IMR-90 (cell line): ENCODE data around the gene MARF1. TPM values are rescaled to one million over a fixed set of nuclear protein-coding genes. Genes with fewer than 3 reads are reported as not detected.

ENCODE experiments used
- ATAC-seq: fragments of 200-7000 bp; cut with Tn5 transposase; 2 replicates; pipeline ENCODE4 v1.9.1; 2020; ENCODE audit warnings: low read depth, mild to moderate bottlenecking, moderate library complexity
- BruUV-seq: library from RNA; stranded (reverse); fragments of 400-500 nt; replicated peaks from 2 replicates; lab custom pipeline; 2021; lab: Mats Ljungman, UMichigan
- CTCF ChIA-PET: fragments of 300-600 bp; formaldehyde crosslinking; extraction: SDS; loops from one replicate; lab custom pipeline; 2021; ENCODE audit warnings: antibody characterized with exemption; lab: Yijun Ruan, JAX
- POLR2A ChIA-PET: fragments of 300-600 bp; sonication (Branson Sonifier 250); formaldehyde crosslinking; loops from one replicate; lab custom pipeline; 2022; ENCODE audit warnings: antibody characterized with exemption; ENCODE audit not compliant: unreplicated experiment; lab: Charles Lee
- DNase-seq: peaks from one replicate; pipeline ENCODE4 v3.0.0; 2013
- H2AFZ ChIP-seq: replicated peaks from 2 replicates; pipeline ENCODE3; 2013; ENCODE audit warnings: low read length, mild to moderate bottlenecking; ENCODE audit not compliant: poor library complexity
- H2AK5ac ChIP-seq: 2 replicates; pipeline ENCODE4 v1.6.1; 2013; ENCODE audit warnings: low read depth, low read length, inconsistent platforms
- H2AK9ac ChIP-seq: replicated peaks from 2 replicates; pipeline ENCODE3; 2013; ENCODE audit warnings: mild to moderate bottlenecking, low read depth, low read length, moderate library complexity; ENCODE audit not compliant: poor library complexity
- H2BK120ac ChIP-seq: 2 replicates; pipeline ENCODE4 v1.6.1; 2013; ENCODE audit warnings: low read depth, low read length, inconsistent platforms
- H2BK15ac ChIP-seq: 3 replicates; pipeline ENCODE4 v1.6.1; 2013; ENCODE audit warnings: low read depth, low read length, inconsistent platforms
- H2BK20ac ChIP-seq: 2 replicates; pipeline ENCODE4 v1.6.1; 2013; ENCODE audit warnings: low read depth, mild to moderate bottlenecking, inconsistent platforms, low read length, moderate library complexity
- H2BK5ac ChIP-seq: 2 replicates; pipeline ENCODE4 v1.6.1; 2013; ENCODE audit warnings: mild to moderate bottlenecking, low read depth, low read length, inconsistent platforms; ENCODE audit not compliant: poor library complexity, severe bottlenecking
- H3K14ac ChIP-seq: replicated peaks from 2 replicates; pipeline ENCODE4 v1.6.1; 2013; ENCODE audit warnings: low read depth, low read length, inconsistent platforms
- H3K18ac ChIP-seq: 2 replicates; pipeline ENCODE4 v1.6.1; 2013; ENCODE audit warnings: low read depth, low read length, control low read depth
- H3K23ac ChIP-seq: 2 replicates; pipeline ENCODE4 v1.6.1; 2013; ENCODE audit warnings: low read depth, low read length, inconsistent platforms
- H3K27ac ChIP-seq: 2 replicates; pipeline ENCODE4 v1.5.1; 2013; ENCODE audit warnings: mild to moderate bottlenecking, control low read depth, low read length; ENCODE audit not compliant: insufficient read depth
- H3K27me3 ChIP-seq: 2 replicates; pipeline ENCODE4 v1.6.1; 2013; ENCODE audit warnings: low read length; ENCODE audit not compliant: control insufficient read depth, insufficient read depth
- H3K36me3 ChIP-seq: 2 replicates; pipeline ENCODE4 v1.6.1; 2013; ENCODE audit warnings: low read length, mixed read lengths; ENCODE audit not compliant: control insufficient read depth, insufficient read depth
- H3K4ac ChIP-seq: 2 replicates; pipeline ENCODE4 v1.6.1; 2013; ENCODE audit warnings: low read depth, low read length, inconsistent platforms
- H3K4me1 ChIP-seq: 2 replicates; pipeline ENCODE4 v1.6.1; 2013; ENCODE audit warnings: low read length, mixed read lengths; ENCODE audit not compliant: control insufficient read depth, insufficient read depth
- H3K4me2 ChIP-seq: 2 replicates; pipeline ENCODE4 v1.6.1; 2013; ENCODE audit warnings: low read depth, mild to moderate bottlenecking, control low read depth, low read length, moderate library complexity
- H3K4me3 ChIP-seq: 2 replicates; pipeline ENCODE4 v1.5.1; 2013; ENCODE audit warnings: low read depth, mild to moderate bottlenecking, control low read depth, low read length, moderate library complexity; ENCODE audit not compliant: insufficient read depth
- H3K56ac ChIP-seq: 2 replicates; pipeline ENCODE4 v1.6.1; 2013; ENCODE audit warnings: low read length, inconsistent platforms; ENCODE audit not compliant: insufficient read depth; ENCODE audit errors: extremely low read depth
- H3K79me1 ChIP-seq, 2 experiments: 2 replicates each; pipeline ENCODE4 v1.6.1; 2013; ENCODE audit warnings: low read length in 2 of 2, inconsistent platforms in 1 of 2, low read depth in 1 of 2
- H3K9ac ChIP-seq: 2 replicates; pipeline ENCODE4 v1.6.1; 2013; ENCODE audit warnings: low read depth, low read length, control low read depth
- H3K9me1 ChIP-seq: 2 replicates; pipeline ENCODE4 v1.6.1; 2013; ENCODE audit warnings: low read length, inconsistent platforms; ENCODE audit not compliant: insufficient read depth
- H3K9me3 ChIP-seq: 2 replicates; pipeline ENCODE4 v1.6.1; 2013; ENCODE audit warnings: low read length; ENCODE audit not compliant: control insufficient read depth, insufficient read depth
- H4K20me1 ChIP-seq: 2 replicates; pipeline ENCODE4 v1.6.1; 2013; ENCODE audit warnings: low read length, inconsistent platforms; ENCODE audit not compliant: insufficient read depth
- H4K5ac ChIP-seq: 2 replicates; pipeline ENCODE4 v1.6.1; 2013; ENCODE audit warnings: mild to moderate bottlenecking, low read depth, low read length, control low read depth
- H4K8ac ChIP-seq, 2 experiments: 2 replicates each; pipeline ENCODE4 v1.6.1; 2013; ENCODE audit warnings: low read depth in 2 of 2, low read length in 2 of 2, control low read depth in 1 of 2, inconsistent platforms in 1 of 2
- H4K91ac ChIP-seq: 2 replicates; pipeline ENCODE4 v1.6.1; 2013; ENCODE audit warnings: low read depth, low read length, inconsistent platforms; ENCODE audit not compliant: insufficient read depth
- BHLHE40 ChIP-seq: fragments of 150-350 bp; IDR thresholded peaks from 2 replicates; pipeline ENCODE4 v1.6.1; 2016; ENCODE audit warnings: mild to moderate bottlenecking, low read depth, low read length
- CTCF ChIP-seq: conservative IDR thresholded peaks from 2 replicates; pipeline ENCODE4 v1.5.1; 2012; ENCODE audit warnings: mild to moderate bottlenecking, low read depth, low read length, improper control_type of control experiment
- ELK1 ChIP-seq: fragments of 150-350 bp; IDR thresholded peaks from 2 replicates; pipeline ENCODE4 v1.6.1; 2016; ENCODE audit warnings: low read depth, mild to moderate bottlenecking, low read length, moderate library complexity, borderline replicate concordance
- FOS ChIP-seq: fragments of 150-350 bp; IDR thresholded peaks from 2 replicates; pipeline ENCODE4 v1.6.1; 2016; ENCODE audit warnings: low read depth, low read length
- MAZ ChIP-seq: IDR thresholded peaks from 2 replicates; pipeline ENCODE4 v1.6.1; 2012; ENCODE audit warnings: low read depth, mild to moderate bottlenecking, low read length, improper control_type of control experiment, moderate library complexity, borderline replicate concordance
- MXI1 ChIP-seq: IDR thresholded peaks from 2 replicates; pipeline ENCODE4 v1.6.1; 2012; ENCODE audit warnings: low read depth, mild to moderate bottlenecking, low read length, moderate library complexity, borderline replicate concordance
- NFE2L2 ChIP-seq: fragments of 150-350 bp; IDR thresholded peaks from 2 replicates; pipeline ENCODE4 v1.6.1; 2016; ENCODE audit warnings: low read depth, mild to moderate bottlenecking, low read length
- POLR2A ChIP-seq: IDR thresholded peaks from 2 replicates; pipeline ENCODE4 v1.6.1; 2012; ENCODE audit warnings: mild to moderate bottlenecking, low read depth, low read length
- RAD21 ChIP-seq: IDR thresholded peaks from 2 replicates; pipeline ENCODE4 v1.6.1; 2012; ENCODE audit warnings: low read length, improper control_type of control experiment
- RFX5 ChIP-seq: IDR thresholded peaks from 2 replicates; pipeline ENCODE4 v1.8.0; 2012; ENCODE audit warnings: low read depth, mild to moderate bottlenecking, low read length, moderate library complexity
- WGBS, 2 experiments: methylation state at CpG; one replicate each; pipeline versions ENCODE4 v1.1.5 to v1.1.7; 2013; ENCODE audit warnings: missing lambda C conversion rate in 2 of 2; ENCODE audit not compliant: insufficient read length in 1 of 2; ENCODE audit errors: extremely low coverage in 2 of 2; 5-methylcytosine and 5-hydroxymethylcytosine counted together
- dilution Hi-C: fragments of 300-500 bp; cut with HindIII; formaldehyde crosslinking; loops from one replicate; pipeline ENCODE4 v1.14.3; 2018; ENCODE audit warnings: low sequenced_read_pairs; ENCODE audit not compliant: unreplicated experiment
- in situ Hi-C: fragments of 300-500 bp; cut with MboI; formaldehyde crosslinking; loops from 3 replicates; pipeline ENCODE4 v1.14.3; 2019; ENCODE audit warnings: low sequenced_read_pairs, inconsistent platforms, mixed read lengths
- intact Hi-C: fragments of 100-400 bp; cut with micrococcal nuclease; formaldehyde crosslinking; loops from 2 replicates; pipeline ENCODE4 v1.10.0; 2022
- polyA plus RNA-seq, 3 experiments: library from polyadenylated mRNA; depleted of rRNA; stranded (reverse); fragments of >200 nt; gene quantifications; 2 replicates each; pipeline ENCODE4 v1.2.3, GENCODE V29; 2012; ENCODE audit warnings: low replicate concordance in 1 of 3
- total RNA-seq: library from RNA; depleted of rRNA; stranded (reverse); fragments of >200 nt; gene quantifications from 2 replicates; pipeline ENCODE4 v1.2.3, GENCODE V29; 2012

The MARF1 gene
- total and polyA plus RNA-seq, 2 of the 4 experiments (the other 2 are of a cell fraction): 9.0 to 12.9 TPM

GRCh38 chr16:15644267-15644961 is 1.5 kb upstream of the MARF1 start (continued):
- TF ChIP-seq ELK1: no peak

GRCh38 chr16:15643946-15644250 is 944 bp upstream of the MARF1 start:
- Histone ChIP-seq H4K91ac (0 out of 2 replicates have a peak overlapping the region, but pooled peaks have one; percentile 20), H3K14ac (0 out of 2 replicates have a peak overlapping the region, but pooled peaks have one; percentile 42), H3K4ac (peak overlapping the region; percentile 98; the same call in 1 of the 2 replicates), H2BK120ac (no peak overlapping the region), H4K20me1 (no peaks in the 10 kb centered on the region; the same call in 1 of the 2 replicates), H3K9me3 (no peaks in the 10 kb centered on the region), H2AK5ac (no peak overlapping the region), H3K18ac (no peak overlapping the region), H3K79me1 (peaks cover 14 to 24% of the 10 kb centered on the region in 2 experiments), H3K36me3 (peaks cover 1% of the 10 kb centered on the region), H3K27ac (no peak overlapping the region), H3K4me3 (no peak overlapping the region; the same call in 1 of the 2 replicates), H2AFZ (no peak overlapping the region), H3K9me1 (no peaks in the 10 kb centered on the region), H2BK15ac (no peak overlapping the region), H3K23ac (no peak overlapping the region; the same call in 1 of the 2 replicates), H2BK5ac (peak overlapping the region; percentile 98), H3K4me1 (peaks cover 5% of the 10 kb centered on the region), H3K27me3 (no peaks in the 10 kb centered on the region), H2BK20ac (no peak overlapping the region), H3K9ac (peak overlapping the region; percentile 100; the same call in 1 of the 2 replicates), H3K4me2 (peak overlapping the region; percentile 79; the same call in 1 of the 2 replicates), H4K8ac (peak overlapping the region; percentile 47 to 98; a peak in 3 of 4 replicates), H4K5ac (no peak overlapping the region; the same call in 1 of the 2 replicates), H3K56ac (peak overlapping the region; percentile 99; the same call in 1 of the 2 replicates), H2AK9ac (no peak overlapping the region)
- intact Hi-C loops: no loop called here
- POLR2A ChIA-PET: no interaction called here
- ATAC-seq (no peak), DNase-seq (no peak)
- BruUV-seq: no TSS peak
- WGBS, 2 experiments: no CpG with 5 or more reads among the region's 4 CpGs
- dilution Hi-C loops: no loop called here
- TF ChIP-seq RFX5: no peak
- no peak for TF ChIP-seq MAZ
- TF ChIP-seq POLR2A: no peak
- TF ChIP-seq NFE2L2: no peak
- TF ChIP-seq RAD21: no peak
- no peak for TF ChIP-seq MXI1
- TF ChIP-seq CTCF: no peak
- TF ChIP-seq FOS: no peak
- TF ChIP-seq BHLHE40: no peak
- no peak for TF ChIP-seq ELK1
- CTCF ChIA-PET: interaction anchor here (0.6 to 1.1 kb wide), 7 partner anchors 9 to 398 kb away, joined by 3 to 4 read pairs (median 3); no protein-coding TSS in a partner anchor
- in situ Hi-C loops: loop anchor here (5.0 kb wide), 1 partner anchor 48 kb away; no protein-coding TSS in a partner anchor
